OCI-LY3 (cell line): ENCODE results near the gene KLF14.

ENCODE experiments used
- H2AFZ ChIP-seq: fragments of 200-600, 300-600 bp; shearing (Covaris generic); 2 replicates; pipeline ENCODE4 v1.6.0; 2014; ENCODE audit warnings: antibody characterized with exemption, low read depth, low read length
- H3K27ac ChIP-seq: fragments of 200-600, 300-600 bp; sonication (generic); 2 replicates; pipeline ENCODE4 v1.5.1; 2014; ENCODE audit warnings: mild to moderate bottlenecking, low read length, moderate library complexity, mixed read lengths
- H3K27me3 ChIP-seq: fragments of 200-600, 300-600 bp; sonication (generic); 2 replicates; pipeline ENCODE4 v1.6.1; 2014; ENCODE audit warnings: low read depth, low read length, mixed read lengths
- H3K36me3 ChIP-seq: fragments of 200-600, 300-600 bp; sonication (generic); replicated peaks from 2 replicates; pipeline ENCODE3; 2014; ENCODE audit warnings: low read depth, low read length, mixed read lengths
- H3K4me1 ChIP-seq: fragments of 300-600, 200-600 bp; sonication (generic); 2 replicates; pipeline ENCODE4 v1.6.1; 2014; ENCODE audit warnings: low read length, mixed read lengths
- H3K4me2 ChIP-seq: fragments of 200-600, 300-600 bp; sonication (generic); 2 replicates; pipeline ENCODE4 v1.6.1; 2014; ENCODE audit warnings: low read length, mixed read lengths
- H3K4me3 ChIP-seq: fragments of 300-600, 200-600 bp; sonication (generic); 2 replicates; pipeline ENCODE4 v1.5.1; 2014; ENCODE audit warnings: antibody characterized with exemption, mild to moderate bottlenecking, low read length, moderate library complexity
- H3K79me2 ChIP-seq: fragments of 300-600, 200-600 bp; shearing (Covaris generic); 2 replicates; pipeline ENCODE4 v1.6.1; 2014; ENCODE audit warnings: mild to moderate bottlenecking, low read length, mixed read lengths
- H3K9ac ChIP-seq: fragments of 300-600, 200-600 bp; shearing (Covaris generic); 2 replicates; pipeline ENCODE4 v1.6.0; 2014; ENCODE audit warnings: mild to moderate bottlenecking, low read length, moderate library complexity
- H3K9me3 ChIP-seq: fragments of 200-600, 300-600 bp; shearing (Covaris generic); 2 replicates; pipeline ENCODE4 v1.6.1; 2014; ENCODE audit warnings: low read length, mixed read lengths; ENCODE audit not compliant: insufficient read depth
- H4K20me1 ChIP-seq: fragments of 200-600, 300-600 bp; sonication (generic); 2 replicates; pipeline ENCODE4 v1.6.1; 2016; ENCODE audit warnings: low read length, mixed read lengths; ENCODE audit not compliant: insufficient read depth
- CTCF ChIP-seq: fragments of 200-600, 300-600 bp; sonication (generic); IDR thresholded peaks from 2 replicates; pipeline ENCODE4 v1.5.1; 2014; ENCODE audit warnings: antibody characterized with exemption, low read length, low read depth
- EZH2phosphoT487 ChIP-seq: fragments of 200-600 bp; shearing (Covaris generic); IDR thresholded peaks from 2 replicates; pipeline ENCODE4 v1.6.1; 2018; ENCODE audit warnings: antibody characterized with exemption, mixed run types, low read depth

KLF14 gene

GRCh38 chr7:130683026-130683425, 51.0 kb downstream of the KLF14 start:
- no peak for TF ChIP-seq EZH2phosphoT487
- TF ChIP-seq CTCF = no peak
- Histone ChIP-seq H3K27ac (no peak overlapping the region), H3K36me3 (no peaks in the 10 kb centered on the region), H3K27me3 (no peaks in the 10 kb centered on the region), H3K79me2 (no peaks in the 10 kb centered on the region), H2AFZ (no peak overlapping the region), H3K9me3 (no peaks in the 10 kb centered on the region), H3K9ac (no peak overlapping the region), H3K4me3 (no peak overlapping the region), H3K4me2 (no peak overlapping the region), H4K20me1 (no peaks in the 10 kb centered on the region), H3K4me1 (peaks cover 6% of the 10 kb centered on the region)
